NB4 (cell line): ENCODE measurements around the gene TGFBR3.

Experiments
- DNase-seq: peaks from one replicate; pipeline ENCODE4 v3.0.0; 2010; ENCODE audit warnings: low read depth
- H3K4me3 ChIP-seq: one replicate; pipeline ENCODE4 v1.5.1; 2011; ENCODE audit warnings: mild to moderate bottlenecking, low read depth, low read length, moderate library complexity
- MYC ChIP-seq: IDR thresholded peaks from 2 replicates; pipeline ENCODE4 v1.6.1; 2011; ENCODE audit warnings: low read depth, low read length
- POLR2A ChIP-seq: IDR thresholded peaks from 2 replicates; pipeline ENCODE4 v1.6.1; 2011; ENCODE audit warnings: mild to moderate bottlenecking; ENCODE audit not compliant: insufficient read length; ENCODE audit errors: extremely low read depth
- TF ChIP-seq, protein P1 (sequence below): IDR thresholded peaks from one replicate; pipeline ENCODE4 v1.5.1; 2012; ENCODE audit warnings: low read depth, low read length
- TF ChIP-seq, protein P2 (sequence below): IDR thresholded peaks from 2 replicates; pipeline ENCODE4 v1.6.1; 2011; ENCODE audit warnings: low read depth, low read length

The TGFBR3 gene

DNA sequence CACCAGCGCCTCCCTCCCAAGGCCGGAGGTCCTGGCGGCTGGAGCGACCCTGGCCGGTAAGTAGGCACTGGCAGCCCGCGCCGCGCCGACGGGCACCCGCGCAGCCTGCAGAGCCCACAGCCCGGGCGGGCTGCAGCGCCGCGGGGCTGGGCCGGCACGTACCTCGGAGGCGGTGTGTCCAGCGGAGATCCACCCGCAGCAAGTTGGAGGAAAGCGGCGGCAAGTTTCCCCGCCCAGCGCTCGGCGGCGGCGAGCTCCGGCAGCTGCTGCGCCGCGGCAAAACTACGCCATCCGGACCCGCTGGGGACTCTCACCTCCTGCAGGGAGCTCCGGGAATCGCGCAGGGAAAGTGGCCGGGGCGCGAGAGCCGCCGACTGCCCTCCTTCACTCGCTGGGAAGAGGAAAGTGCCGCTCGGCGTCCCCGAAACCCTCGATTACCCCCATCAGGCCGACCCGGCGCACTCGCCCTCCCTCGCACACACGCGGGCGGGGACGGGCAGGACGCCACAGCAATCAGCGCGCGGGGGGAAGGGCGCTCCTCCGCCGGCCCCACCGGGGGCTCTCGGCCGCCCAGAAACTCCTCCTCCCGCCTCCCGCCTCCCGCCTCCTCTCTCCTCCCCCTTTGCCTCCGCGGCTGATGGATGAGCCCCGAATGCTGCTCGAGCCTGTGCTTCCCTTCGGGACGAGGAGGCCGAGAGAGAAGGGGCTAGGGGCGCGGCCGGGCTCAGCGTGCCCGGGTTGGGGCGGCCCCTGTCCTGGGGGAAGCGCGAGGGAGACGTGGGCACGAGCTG, at the start of gene TGFBR3:
Gene TGFBR3, minus strand, starts transcription at position 436 of the 791 bp plus-strand sequence. CDS start 24,620 bp downstream, outside the sequence.
- TF ChIP-seq MYC, result no peak
- TF ChIP-seq, protein P1, sequence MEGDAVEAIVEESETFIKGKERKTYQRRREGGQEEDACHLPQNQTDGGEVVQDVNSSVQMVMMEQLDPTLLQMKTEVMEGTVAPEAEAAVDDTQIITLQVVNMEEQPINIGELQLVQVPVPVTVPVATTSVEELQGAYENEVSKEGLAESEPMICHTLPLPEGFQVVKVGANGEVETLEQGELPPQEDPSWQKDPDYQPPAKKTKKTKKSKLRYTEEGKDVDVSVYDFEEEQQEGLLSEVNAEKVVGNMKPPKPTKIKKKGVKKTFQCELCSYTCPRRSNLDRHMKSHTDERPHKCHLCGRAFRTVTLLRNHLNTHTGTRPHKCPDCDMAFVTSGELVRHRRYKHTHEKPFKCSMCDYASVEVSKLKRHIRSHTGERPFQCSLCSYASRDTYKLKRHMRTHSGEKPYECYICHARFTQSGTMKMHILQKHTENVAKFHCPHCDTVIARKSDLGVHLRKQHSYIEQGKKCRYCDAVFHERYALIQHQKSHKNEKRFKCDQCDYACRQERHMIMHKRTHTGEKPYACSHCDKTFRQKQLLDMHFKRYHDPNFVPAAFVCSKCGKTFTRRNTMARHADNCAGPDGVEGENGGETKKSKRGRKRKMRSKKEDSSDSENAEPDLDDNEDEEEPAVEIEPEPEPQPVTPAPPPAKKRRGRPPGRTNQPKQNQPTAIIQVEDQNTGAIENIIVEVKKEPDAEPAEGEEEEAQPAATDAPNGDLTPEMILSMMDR, result no peak
- TF ChIP-seq, protein P2, sequence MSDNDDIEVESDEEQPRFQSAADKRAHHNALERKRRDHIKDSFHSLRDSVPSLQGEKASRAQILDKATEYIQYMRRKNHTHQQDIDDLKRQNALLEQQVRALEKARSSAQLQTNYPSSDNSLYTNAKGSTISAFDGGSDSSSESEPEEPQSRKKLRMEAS, result peak; percentile 18; the same call in 1 of the 2 replicates
- no peak for TF ChIP-seq POLR2A
- peak within 1 kb of the TSS; percentile 44 for H3K4me3 ChIP-seq
- DNase-seq, result peak; percentile 69

DNA sequence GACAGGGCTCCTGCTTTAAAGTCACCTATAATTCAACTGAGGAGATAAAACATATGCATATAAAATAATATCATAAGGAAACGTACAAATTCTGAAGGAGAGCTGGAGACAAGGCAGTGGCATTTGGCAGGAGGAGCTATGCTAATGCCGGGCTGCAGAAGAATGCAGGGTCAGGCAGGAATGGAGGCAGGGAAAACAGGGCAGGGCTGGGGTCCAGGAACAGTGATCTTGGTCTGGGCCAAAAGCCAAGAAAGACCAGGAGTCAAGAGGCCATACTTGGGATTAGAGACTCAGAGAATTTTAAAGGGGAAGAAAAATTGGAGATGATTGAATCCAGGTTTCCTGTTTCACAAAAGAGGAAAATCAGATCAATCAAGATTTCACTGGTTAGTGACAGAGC, 43.3 kb upstream of the TGFBR3 start:
- no peak overlapping the region for H3K4me3 ChIP-seq
- TF ChIP-seq POLR2A, result no peak
- TF ChIP-seq, protein P1, result no peak
- TF ChIP-seq, protein P2, result no peak
- no peak for TF ChIP-seq MYC
- DNase-seq, result no peak

- H3K4me3 ChIP-seq, result no peak overlapping the region
- TF ChIP-seq MYC, result no peak
- TF ChIP-seq, protein P2, result no peak
- TF ChIP-seq, protein P1, result no peak
- TF ChIP-seq POLR2A, result no peak
Measured at GRCh38 chr1:91928026-91928425, 42.1 kb upstream of the TGFBR3 start.

DNA sequence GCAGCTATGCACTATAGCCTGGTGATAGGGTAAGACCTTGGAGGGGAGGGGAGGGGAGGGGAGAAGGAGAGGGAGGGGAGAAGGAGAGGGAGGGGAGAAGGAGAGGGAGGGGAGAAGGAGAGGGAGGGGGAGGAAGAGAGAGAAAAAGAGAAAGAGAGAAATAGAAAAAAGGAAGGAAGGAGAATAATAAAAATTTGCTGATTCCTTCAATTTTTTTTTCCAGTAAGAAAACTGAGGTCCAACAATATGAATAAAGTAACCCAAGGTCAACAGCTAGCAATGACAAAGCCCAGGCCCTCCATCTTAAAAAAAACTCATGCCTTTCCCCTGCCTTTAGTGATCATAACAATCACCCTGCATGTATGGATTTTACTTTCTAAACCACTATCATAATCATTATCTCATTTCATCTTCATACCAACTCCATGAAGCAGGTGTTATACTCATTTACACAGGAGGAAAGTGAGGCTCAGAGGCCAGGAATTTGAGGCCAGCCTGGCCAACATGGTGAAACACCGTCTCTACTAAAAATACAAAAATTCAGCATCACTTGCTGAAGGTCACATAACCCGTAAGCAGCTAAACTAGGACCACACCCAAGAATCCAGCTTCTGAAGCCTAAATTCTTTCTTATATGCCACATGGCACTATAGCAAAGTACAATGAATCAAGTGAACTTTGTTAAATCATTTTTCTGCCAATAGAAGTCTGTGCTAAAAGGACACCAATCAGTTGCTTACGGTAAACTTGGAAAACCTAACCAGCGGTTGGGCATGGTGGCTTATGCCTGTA, 39.9 kb upstream of the TGFBR3 start:
- DNase-seq, result no peak
- TF ChIP-seq MYC (no peak), POLR2A (no peak)
- TF ChIP-seq, protein P1, result no peak
- TF ChIP-seq, protein P2, result no peak
- H3K4me3 ChIP-seq, result no peak overlapping the region

More at GRCh38 chr1:91928026-91928425, 42.1 kb upstream of the TGFBR3 start:
- DNase-seq, result no peak

DNA sequence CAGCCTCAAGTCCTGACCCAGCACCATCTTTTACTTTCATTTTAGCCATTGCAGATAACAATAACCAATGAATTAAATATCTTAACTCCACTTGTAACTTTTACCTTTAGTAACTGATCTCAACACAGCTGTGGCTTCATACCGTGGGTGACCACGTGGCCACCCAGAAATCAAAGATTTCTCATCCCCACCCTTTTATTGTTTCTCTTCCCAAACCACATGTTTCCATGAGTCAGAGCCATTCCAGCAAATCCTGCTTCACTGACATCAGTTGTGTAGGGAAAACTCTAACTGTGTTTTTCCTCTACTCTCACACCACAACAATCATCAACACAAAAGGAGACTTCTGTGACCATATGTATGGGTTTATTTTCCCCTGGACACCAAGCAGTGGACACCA, 38.2 kb upstream of the TGFBR3 start:
- DNase-seq, result no peak
- no peak overlapping the region for H3K4me3 ChIP-seq
- TF ChIP-seq MYC (no peak), POLR2A (no peak)
- TF ChIP-seq, protein P1, result no peak
- TF ChIP-seq, protein P2, result no peak
